A549 (cell line): ENCODE measurements around the gene PTCH2. TPM values are rescaled to one million over a fixed set of nuclear protein-coding genes. Genes with fewer than 3 reads are reported as not detected.

ENCODE experiments used
- ATAC-seq, 2 experiments: fragments of 200-7000 bp in 1 of 2; fragments of >200 bp in 1 of 2; cut with Nextera tagmentation in 1 of 2; cut with Tn5 transposase in 1 of 2; 3 replicates each; pipeline versions ENCODE4 v1.8.0 to v1.9.1; 2018 to 2020; ENCODE audit warnings: mild to moderate bottlenecking in 1 of 2, moderate library complexity in 1 of 2
- CTCF ChIA-PET: fragments of 300-600 bp; sonication (Branson Sonifier 250); formaldehyde crosslinking; extraction: SDS; loops from one replicate; lab custom pipeline; 2021; ENCODE audit warnings: antibody characterized with exemption, inconsistent platforms; lab: Yijun Ruan, JAX
- POLR2A ChIA-PET: fragments of 350-600 bp; formaldehyde crosslinking; extraction: SDS; loops from one replicate; lab custom pipeline; 2021; ENCODE audit warnings: antibody characterized with exemption, inconsistent platforms; lab: Yijun Ruan, JAX
- DNase-seq, 2 experiments: peaks; one replicate each; pipeline versions ENCODE4 v3.0.0 to v3.0.0-alpha.2; 2011 to 2016; ENCODE audit warnings: low read depth in 1 of 2, low spot score in 1 of 2
- FAIRE-seq: peaks from 2 replicates; lab custom pipeline; 2011; peaks lifted over from hg19 to GRCh38; lab: Jason Lieb, UNC
- H3K27ac ChIP-seq, 2 experiments: fragments of >200 bp; sonication (Bioruptor Twin); formaldehyde crosslinking; 3 replicates each; pipeline ENCODE4 v1.5.1; 2016 to 2017
- H3K4me1 ChIP-seq: fragments of >200 bp; sonication (Bioruptor Twin); formaldehyde crosslinking; 3 replicates; pipeline ENCODE4 v1.6.1; 2016
- H3K4me2 ChIP-seq: fragments of >200 bp; sonication (Bioruptor Twin); formaldehyde crosslinking; 3 replicates; pipeline ENCODE4 v1.6.1; 2016
- H3K4me3 ChIP-seq: fragments of >200 bp; sonication (Bioruptor Twin); formaldehyde crosslinking; 3 replicates; pipeline ENCODE4 v1.5.1; 2016
- H3K9me3 ChIP-seq: fragments of >200 bp; sonication (Bioruptor Twin); formaldehyde crosslinking; 3 replicates; pipeline ENCODE4 v1.6.1; 2016
- BHLHE40 ChIP-seq: IDR thresholded peaks from 2 replicates; pipeline ENCODE4 v1.6.1; 2012; ENCODE audit warnings: low read depth, low read length, inconsistent platforms
- CBX8 ChIP-seq: fragments of 200-600 bp; sonication (generic); IDR thresholded peaks from 2 replicates; pipeline ENCODE4 v1.6.1; 2016
- CHD2 ChIP-seq: fragments of 150-350 bp; IDR thresholded peaks from 2 replicates; pipeline ENCODE4 v1.6.1; 2014; ENCODE audit warnings: low read length; ENCODE audit not compliant: partially characterized antibody
- CHD4 ChIP-seq: fragments of 200-600 bp; sonication (generic); IDR thresholded peaks from 2 replicates; pipeline ENCODE4 v1.6.1; 2016; ENCODE audit warnings: antibody characterized with exemption, mild to moderate bottlenecking, borderline replicate concordance
- EHF ChIP-seq: fragments of 250-450 bp; sonication (Bioruptor Pico); IDR thresholded peaks from 2 replicates; pipeline ENCODE4 v1.5.0; 2020; ENCODE audit warnings: mild to moderate bottlenecking
- HDAC2 ChIP-seq: fragments of 200-600 bp; sonication (generic); IDR thresholded peaks from 2 replicates; pipeline ENCODE4 v1.6.1; 2016
- HEYL ChIP-seq: fragments of 250-450 bp; sonication (Bioruptor Pico); IDR thresholded peaks from 2 replicates; pipeline ENCODE4 v1.8.0; 2021; ENCODE audit warnings: mild to moderate bottlenecking, moderate library complexity
- HOXA7 ChIP-seq: fragments of 250-450 bp; sonication (Bioruptor Pico); IDR thresholded peaks from 2 replicates; pipeline ENCODE4 v1.5.0; 2020; ENCODE audit warnings: mild to moderate bottlenecking, moderate library complexity
- HOXB13 ChIP-seq: fragments of 250-450 bp; sonication (Bioruptor Pico); IDR thresholded peaks from 2 replicates; pipeline ENCODE4 v1.5.0; 2020; ENCODE audit warnings: low read depth, mild to moderate bottlenecking, moderate library complexity
- HOXB5 ChIP-seq: fragments of 250-450 bp; sonication (Bioruptor Pico); IDR thresholded peaks from 2 replicates; pipeline ENCODE4 v1.5.0; 2020; ENCODE audit warnings: mild to moderate bottlenecking, moderate library complexity
- JUN ChIP-seq, 2 experiments: fragments of >200 bp; sonication (Bioruptor Twin); formaldehyde crosslinking; IDR thresholded peaks; 2 replicates in 1 of 2; 3 replicates in 1 of 2; pipeline ENCODE4 v1.6.1; 2016 to 2017
- KDM1A ChIP-seq: fragments of 200-600 bp; sonication (generic); IDR thresholded peaks from 2 replicates; pipeline ENCODE4 v1.6.1; 2016; ENCODE audit warnings: low read depth, mild to moderate bottlenecking
- MAFK ChIP-seq: fragments of 450-650 bp; IDR thresholded peaks from 2 replicates; pipeline ENCODE4 v1.6.1; 2014; ENCODE audit not compliant: partially characterized antibody
- MAZ ChIP-seq: fragments of 150-350 bp; IDR thresholded peaks from 2 replicates; pipeline ENCODE4 v1.6.1; 2014; ENCODE audit warnings: antibody characterized with exemption, low read depth, low read length, borderline replicate concordance
- MYC ChIP-seq: IDR thresholded peaks from 2 replicates; pipeline ENCODE4 v1.6.1; 2012; ENCODE audit warnings: mild to moderate bottlenecking, inconsistent platforms, low read length, improper control_type of control experiment, borderline replicate concordance
- NPAS2 ChIP-seq: fragments of 250-450 bp; sonication (Bioruptor Pico); IDR thresholded peaks from 2 replicates; pipeline ENCODE4 v1.8.0; 2022; ENCODE audit warnings: mild to moderate bottlenecking, moderate library complexity, borderline replicate concordance
- POLR2A ChIP-seq: IDR thresholded peaks from 2 replicates; pipeline ENCODE4 v1.6.1; 2012; ENCODE audit warnings: mild to moderate bottlenecking, low read length
- SMC3 ChIP-seq: fragments of >200 bp; sonication (Bioruptor Twin); formaldehyde crosslinking; IDR thresholded peaks from 3 replicates; pipeline ENCODE4 v1.6.1; 2018; ENCODE audit warnings: inconsistent platforms
- TP53 ChIP-seq: fragments of 250-450 bp; sonication (Bioruptor Pico); IDR thresholded peaks from 2 replicates; pipeline ENCODE4 v1.5.0; 2021; ENCODE audit warnings: mild to moderate bottlenecking, moderate library complexity
- WGBS: methylation state at CpG from one replicate; pipeline ENCODE4 v1.1.6; 2017; ENCODE audit errors: missing lambda C conversion rate; 5-methylcytosine and 5-hydroxymethylcytosine counted together
- polyA plus RNA-seq, 4 experiments: library from polyadenylated mRNA; depleted of rRNA in 3 of 4; stranded (reverse); fragments of >200 nt; fragmentation: RNase III in 1 of 4; extraction: RNeasy Plus Mini Kit Qiagen cat#74134 plus additional on column Dnase treatment in 1 of 4; gene quantifications; 2 replicates in 3 of 4; 3 replicates in 1 of 4; pipeline ENCODE4 v1.2.3, GENCODE V29; 2011 to 2017
- TF ChIP-seq, protein P1 (sequence below): fragments of >200 bp; sonication (Bioruptor Twin); formaldehyde crosslinking; IDR thresholded peaks from 3 replicates; pipeline ENCODE4 v1.6.1; 2016
- TF ChIP-seq, protein P2 (sequence below): fragments of 250-450 bp; sonication (Bioruptor Pico); IDR thresholded peaks from 2 replicates; pipeline ENCODE4 v1.5.0; 2021; ENCODE audit warnings: mild to moderate bottlenecking, moderate library complexity, borderline replicate concordance
- TF ChIP-seq, protein P3 (sequence below): IDR thresholded peaks from 2 replicates; pipeline ENCODE4 v1.6.1; 2012; ENCODE audit warnings: low read depth, borderline replicate concordance

Gene PTCH2
- polyA plus RNA-seq, 2 of the 4 experiments (the other 2 are of a cell fraction): 0.14 to 0.32 TPM

DNA sequence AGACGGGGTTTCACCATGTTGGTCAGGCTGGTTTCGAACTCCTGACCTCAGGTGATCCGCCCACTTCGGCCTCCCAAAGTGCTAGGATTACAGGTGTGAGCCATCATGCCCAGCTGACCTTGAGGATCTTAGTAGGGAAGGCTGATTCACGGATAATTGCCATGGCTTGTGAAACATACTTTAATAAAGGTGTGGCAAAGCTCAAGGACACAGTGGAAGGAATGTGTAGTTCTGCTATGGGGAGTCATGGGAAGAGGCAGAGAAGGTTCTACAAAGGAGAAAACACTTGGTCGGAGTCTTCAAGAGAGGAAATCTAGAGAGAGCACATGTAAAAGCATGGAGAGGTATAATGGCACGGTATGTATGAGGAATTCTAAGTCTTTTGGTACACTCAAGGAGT is 12.7 kb upstream of the PTCH2 start:
- no peaks in the 10 kb centered on the region for H3K9me3 ChIP-seq
- H3K4me2 ChIP-seq: no peak overlapping the region
- no peaks in the 10 kb centered on the region for H3K4me1 ChIP-seq
- TF ChIP-seq CHD4 (no peak), CBX8 (no peak)
- TF ChIP-seq, protein P1, sequence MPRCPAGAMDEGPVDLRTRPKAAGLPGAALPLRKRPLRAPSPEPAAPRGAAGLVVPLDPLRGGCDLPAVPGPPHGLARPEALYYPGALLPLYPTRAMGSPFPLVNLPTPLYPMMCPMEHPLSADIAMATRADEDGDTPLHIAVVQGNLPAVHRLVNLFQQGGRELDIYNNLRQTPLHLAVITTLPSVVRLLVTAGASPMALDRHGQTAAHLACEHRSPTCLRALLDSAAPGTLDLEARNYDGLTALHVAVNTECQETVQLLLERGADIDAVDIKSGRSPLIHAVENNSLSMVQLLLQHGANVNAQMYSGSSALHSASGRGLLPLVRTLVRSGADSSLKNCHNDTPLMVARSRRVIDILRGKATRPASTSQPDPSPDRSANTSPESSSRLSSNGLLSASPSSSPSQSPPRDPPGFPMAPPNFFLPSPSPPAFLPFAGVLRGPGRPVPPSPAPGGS: no peak
- no peak overlapping the region for H3K4me3 ChIP-seq
- DNase-seq (no peak), FAIRE-seq (no peak), ATAC-seq (no peak)
- ChIA-PET POLR2A (no interaction called here), CTCF (no interaction called here)
- WGBS: 92% methylated on average over 7 of the region's 7 CpGs
- no peak overlapping the region for H3K27ac ChIP-seq

DNA sequence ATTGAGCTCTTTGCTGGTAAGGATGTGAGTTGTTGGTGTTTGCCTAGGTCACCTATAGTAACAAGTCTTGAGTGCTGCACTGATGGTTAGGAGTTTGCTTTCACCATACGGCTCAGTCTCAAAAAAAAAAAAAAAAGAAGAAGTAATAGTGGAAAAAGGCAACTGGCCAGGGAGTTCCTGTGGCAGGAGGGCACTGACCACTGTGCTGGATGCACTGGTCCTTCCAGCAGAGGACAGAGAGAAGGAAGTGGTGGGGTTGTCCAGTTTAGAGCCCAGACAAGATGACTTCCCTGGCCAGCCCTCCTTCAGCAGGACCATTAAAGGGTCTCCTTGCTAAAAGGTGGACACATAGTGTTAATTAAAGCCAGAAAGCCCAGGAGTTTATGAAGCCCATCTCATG is 11.9 kb upstream of the PTCH2 start:
- DNase-seq: no peak
- Histone ChIP-seq H3K4me1 (no peaks in the 10 kb centered on the region), H3K9me3 (no peaks in the 10 kb centered on the region), H3K27ac (no peak overlapping the region), H3K4me3 (no peak overlapping the region), H3K4me2 (no peak overlapping the region)
- CTCF ChIA-PET: interaction anchor here (1.1 kb wide), 1 partner anchor 11 kb away, joined by 3 read pairs; the partner anchor contains the start of gene PTCH2
- FAIRE-seq: no peak
- TF ChIP-seq HEYL (CRISPR knock-in tag) (no peak), TP53 (CRISPR knock-in tag) (no peak), MAZ (no peak), MAFK (no peak), NPAS2 (no peak), KDM1A (no peak), HOXA7 (CRISPR knock-in tag) (no peak), HOXB13 (CRISPR knock-in tag) (no peak), HOXB5 (CRISPR knock-in tag) (no peak), JUN (IDR thresholded peaks at IDR 0.05) (no peak), BHLHE40 (no peak), CHD2 (no peak), SMC3 (no peak), HDAC2 (no peak), EHF (no peak)
- TF ChIP-seq, protein P2, sequence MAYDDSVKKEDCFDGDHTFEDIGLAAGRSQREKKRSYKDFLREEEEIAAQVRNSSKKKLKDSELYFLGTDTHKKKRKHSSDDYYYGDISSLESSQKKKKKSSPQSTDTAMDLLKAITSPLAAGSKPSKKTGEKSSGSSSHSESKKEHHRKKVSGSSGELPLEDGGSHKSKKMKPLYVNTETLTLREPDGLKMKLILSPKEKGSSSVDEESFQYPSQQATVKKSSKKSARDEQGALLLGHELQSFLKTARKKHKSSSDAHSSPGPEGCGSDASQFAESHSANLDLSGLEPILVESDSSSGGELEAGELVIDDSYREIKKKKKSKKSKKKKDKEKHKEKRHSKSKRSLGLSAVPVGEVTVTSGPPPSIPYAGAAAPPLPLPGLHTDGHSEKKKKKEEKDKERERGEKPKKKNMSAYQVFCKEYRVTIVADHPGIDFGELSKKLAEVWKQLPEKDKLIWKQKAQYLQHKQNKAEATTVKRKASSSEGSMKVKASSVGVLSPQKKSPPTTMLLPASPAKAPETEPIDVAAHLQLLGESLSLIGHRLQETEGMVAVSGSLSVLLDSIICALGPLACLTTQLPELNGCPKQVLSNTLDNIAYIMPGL: no peak
- TF ChIP-seq, protein P3, sequence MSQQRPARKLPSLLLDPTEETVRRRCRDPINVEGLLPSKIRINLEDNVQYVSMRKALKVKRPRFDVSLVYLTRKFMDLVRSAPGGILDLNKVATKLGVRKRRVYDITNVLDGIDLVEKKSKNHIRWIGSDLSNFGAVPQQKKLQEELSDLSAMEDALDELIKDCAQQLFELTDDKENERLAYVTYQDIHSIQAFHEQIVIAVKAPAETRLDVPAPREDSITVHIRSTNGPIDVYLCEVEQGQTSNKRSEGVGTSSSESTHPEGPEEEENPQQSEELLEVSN: no peak
- POLR2A ChIA-PET: no interaction called here
- no peak for ATAC-seq
- 93% methylated on average over 1 of the region's 1 CpG for WGBS

DNA sequence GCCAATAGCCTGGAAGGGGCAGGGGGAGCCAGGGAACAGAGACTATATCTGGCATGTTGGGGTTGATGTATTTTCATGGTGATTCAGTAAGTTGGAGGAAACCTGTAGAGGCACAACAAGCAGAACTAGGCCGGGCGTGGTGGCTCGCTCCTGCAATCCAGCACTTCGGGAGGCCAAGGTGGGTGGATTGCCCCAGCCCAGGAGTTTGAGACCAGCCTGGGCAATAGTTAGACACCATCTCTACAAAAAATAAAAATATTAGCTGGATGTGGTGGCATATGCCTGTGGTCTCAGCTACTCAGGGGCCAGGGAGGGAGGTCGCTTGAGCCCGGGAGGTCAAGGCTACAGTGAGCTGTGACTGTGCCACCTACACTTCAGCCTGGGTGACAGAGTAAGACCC is 10.1 kb upstream of the PTCH2 start:
- Histone ChIP-seq H3K4me3 (no peak overlapping the region), H3K27ac (no peak overlapping the region), H3K4me1 (no peaks in the 10 kb centered on the region), H3K4me2 (no peak overlapping the region), H3K9me3 (no peaks in the 10 kb centered on the region)
- DNase-seq (no peak), FAIRE-seq (no peak), ATAC-seq (no peak)
- CTCF ChIA-PET: no interaction called here
- POLR2A ChIA-PET: no interaction called here
- 89% methylated on average over 6 of the region's 6 CpGs for WGBS
- TF ChIP-seq POLR2A: no peak
- TF ChIP-seq BHLHE40: no peak
- no peak for TF ChIP-seq HDAC2
- TF ChIP-seq JUN (IDR thresholded peaks at IDR 0.05): no peak
- TF ChIP-seq, protein P3: no peak
- TF ChIP-seq MYC: no peak
- no peak for TF ChIP-seq EHF
- no peak for TF ChIP-seq CBX8
